HG03342 (cell line): Measurements from ENCODE around the gene UGGT2.

Experiments used
- ATAC-seq: cut with Tn5 transposase; IDR thresholded peaks from one replicate; pipeline ENCODE4 v1.9.1; 2021; ENCODE audit warnings: mild to moderate bottlenecking, moderate library complexity; ENCODE audit not compliant: unreplicated experiment

UGGT2 gene, protein sequence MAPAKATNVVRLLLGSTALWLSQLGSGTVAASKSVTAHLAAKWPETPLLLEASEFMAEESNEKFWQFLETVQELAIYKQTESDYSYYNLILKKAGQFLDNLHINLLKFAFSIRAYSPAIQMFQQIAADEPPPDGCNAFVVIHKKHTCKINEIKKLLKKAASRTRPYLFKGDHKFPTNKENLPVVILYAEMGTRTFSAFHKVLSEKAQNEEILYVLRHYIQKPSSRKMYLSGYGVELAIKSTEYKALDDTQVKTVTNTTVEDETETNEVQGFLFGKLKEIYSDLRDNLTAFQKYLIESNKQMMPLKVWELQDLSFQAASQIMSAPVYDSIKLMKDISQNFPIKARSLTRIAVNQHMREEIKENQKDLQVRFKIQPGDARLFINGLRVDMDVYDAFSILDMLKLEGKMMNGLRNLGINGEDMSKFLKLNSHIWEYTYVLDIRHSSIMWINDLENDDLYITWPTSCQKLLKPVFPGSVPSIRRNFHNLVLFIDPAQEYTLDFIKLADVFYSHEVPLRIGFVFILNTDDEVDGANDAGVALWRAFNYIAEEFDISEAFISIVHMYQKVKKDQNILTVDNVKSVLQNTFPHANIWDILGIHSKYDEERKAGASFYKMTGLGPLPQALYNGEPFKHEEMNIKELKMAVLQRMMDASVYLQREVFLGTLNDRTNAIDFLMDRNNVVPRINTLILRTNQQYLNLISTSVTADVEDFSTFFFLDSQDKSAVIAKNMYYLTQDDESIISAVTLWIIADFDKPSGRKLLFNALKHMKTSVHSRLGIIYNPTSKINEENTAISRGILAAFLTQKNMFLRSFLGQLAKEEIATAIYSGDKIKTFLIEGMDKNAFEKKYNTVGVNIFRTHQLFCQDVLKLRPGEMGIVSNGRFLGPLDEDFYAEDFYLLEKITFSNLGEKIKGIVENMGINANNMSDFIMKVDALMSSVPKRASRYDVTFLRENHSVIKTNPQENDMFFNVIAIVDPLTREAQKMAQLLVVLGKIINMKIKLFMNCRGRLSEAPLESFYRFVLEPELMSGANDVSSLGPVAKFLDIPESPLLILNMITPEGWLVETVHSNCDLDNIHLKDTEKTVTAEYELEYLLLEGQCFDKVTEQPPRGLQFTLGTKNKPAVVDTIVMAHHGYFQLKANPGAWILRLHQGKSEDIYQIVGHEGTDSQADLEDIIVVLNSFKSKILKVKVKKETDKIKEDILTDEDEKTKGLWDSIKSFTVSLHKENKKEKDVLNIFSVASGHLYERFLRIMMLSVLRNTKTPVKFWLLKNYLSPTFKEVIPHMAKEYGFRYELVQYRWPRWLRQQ (N-terminal part only)

DNA sequence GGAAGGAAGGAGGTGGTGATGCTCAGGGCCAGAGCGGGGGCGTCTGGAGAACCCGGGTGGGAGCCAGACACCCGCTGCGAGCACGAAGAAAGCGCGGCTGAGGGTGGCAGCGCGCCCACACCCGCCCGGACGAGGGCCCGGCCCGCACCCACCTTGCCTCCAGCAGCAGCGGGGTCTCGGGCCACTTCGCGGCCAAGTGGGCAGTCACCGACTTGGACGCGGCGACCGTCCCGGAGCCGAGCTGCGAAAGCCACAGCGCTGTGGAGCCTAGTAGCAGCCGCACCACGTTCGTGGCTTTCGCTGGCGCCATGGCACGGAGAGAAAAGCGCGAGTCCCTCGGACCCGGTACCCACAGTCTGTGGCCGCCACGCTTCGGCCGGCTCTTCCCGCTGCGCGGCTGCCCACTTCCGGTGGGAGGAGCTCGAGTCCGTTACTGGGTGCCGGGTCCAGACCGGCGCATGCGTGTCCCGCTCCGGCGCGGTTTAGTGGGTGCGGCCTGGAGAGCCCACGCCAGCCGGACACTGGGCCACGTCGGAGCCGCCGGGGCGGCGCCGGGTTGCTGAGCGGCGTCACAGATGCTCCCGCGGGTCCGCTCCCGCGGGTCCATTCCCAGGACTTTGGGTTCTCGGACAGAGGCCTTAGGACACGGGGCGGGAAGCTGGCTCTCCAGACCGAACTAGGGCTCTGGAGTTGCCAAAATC, at the start of gene UGGT2:
Gene UGGT2, minus strand, starts transcription at position 399 of the 701 bp plus-strand sequence. Its CDS starts 89 bp downstream, at position 310.
- ATAC-seq = peak; percentile 81

DNA sequence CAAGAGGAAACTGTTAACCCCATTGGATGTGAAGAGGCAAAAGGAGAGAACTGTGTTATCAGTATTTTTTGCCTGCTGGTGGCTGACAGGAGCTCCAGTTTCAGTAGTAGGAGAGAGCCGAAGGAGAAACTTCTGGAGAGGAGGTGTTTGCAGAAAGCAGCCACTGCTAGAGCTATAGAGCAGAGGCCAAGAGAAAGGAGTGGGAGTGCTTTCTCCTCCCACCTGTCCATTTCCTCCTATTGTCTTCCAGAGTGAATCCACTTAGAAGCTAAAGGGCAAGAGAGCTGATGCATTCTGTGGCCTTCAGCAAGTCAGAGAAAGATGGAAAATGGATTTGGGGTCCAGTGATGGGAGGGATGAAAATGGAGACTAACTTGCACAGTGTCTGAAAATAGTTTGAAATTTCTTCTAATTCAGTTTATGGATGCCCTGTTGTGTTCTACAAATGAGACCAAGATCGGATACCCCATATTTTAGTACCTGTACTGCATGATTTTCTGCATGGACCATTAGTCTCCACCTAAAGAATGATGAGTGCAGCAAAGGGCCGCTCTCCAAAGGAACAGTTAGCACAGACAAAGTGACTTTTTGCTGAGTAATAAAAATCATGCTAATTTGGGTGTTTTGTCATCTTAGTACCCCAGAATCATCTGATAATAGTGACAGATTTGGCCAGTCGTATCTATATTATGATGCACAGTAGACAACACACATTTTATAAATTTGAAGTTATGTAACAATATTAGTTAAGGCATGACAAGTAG, 47.4 kb upstream of the UGGT2 start:
- no peak for ATAC-seq

DNA sequence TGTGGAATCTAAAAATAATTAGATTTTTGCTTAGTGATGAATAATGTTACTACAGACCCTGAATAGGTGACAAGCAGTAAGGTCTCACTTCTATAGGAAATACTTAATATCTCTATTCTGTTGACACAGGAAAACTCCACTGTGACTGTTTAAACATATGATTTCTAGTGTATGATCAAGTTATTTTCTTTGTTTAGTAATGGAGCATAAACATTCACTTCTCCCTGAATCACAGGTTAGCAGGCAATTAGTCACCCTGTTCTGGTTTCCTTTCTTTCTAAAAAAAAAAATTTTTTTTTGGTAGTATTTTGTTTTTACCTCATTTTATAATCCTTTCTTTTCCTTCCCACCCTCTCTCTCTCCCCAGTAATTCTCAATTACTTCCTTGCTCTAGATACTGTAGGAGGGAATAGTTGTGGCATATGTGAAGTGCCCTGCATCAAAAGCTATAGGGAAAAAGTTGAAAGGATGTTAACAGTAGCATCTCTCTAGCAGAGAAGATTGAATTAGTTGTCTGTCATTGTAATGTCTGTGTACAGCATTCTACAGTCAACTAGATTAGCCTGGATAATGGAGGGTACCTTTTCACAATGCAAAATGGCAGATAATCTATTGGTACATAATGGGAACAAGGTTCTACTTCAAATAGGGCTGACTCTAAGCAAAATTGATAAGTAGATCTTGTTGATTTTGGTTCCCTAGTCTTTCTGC, 40.2 kb upstream of the UGGT2 start:
- ATAC-seq = no peak

DNA sequence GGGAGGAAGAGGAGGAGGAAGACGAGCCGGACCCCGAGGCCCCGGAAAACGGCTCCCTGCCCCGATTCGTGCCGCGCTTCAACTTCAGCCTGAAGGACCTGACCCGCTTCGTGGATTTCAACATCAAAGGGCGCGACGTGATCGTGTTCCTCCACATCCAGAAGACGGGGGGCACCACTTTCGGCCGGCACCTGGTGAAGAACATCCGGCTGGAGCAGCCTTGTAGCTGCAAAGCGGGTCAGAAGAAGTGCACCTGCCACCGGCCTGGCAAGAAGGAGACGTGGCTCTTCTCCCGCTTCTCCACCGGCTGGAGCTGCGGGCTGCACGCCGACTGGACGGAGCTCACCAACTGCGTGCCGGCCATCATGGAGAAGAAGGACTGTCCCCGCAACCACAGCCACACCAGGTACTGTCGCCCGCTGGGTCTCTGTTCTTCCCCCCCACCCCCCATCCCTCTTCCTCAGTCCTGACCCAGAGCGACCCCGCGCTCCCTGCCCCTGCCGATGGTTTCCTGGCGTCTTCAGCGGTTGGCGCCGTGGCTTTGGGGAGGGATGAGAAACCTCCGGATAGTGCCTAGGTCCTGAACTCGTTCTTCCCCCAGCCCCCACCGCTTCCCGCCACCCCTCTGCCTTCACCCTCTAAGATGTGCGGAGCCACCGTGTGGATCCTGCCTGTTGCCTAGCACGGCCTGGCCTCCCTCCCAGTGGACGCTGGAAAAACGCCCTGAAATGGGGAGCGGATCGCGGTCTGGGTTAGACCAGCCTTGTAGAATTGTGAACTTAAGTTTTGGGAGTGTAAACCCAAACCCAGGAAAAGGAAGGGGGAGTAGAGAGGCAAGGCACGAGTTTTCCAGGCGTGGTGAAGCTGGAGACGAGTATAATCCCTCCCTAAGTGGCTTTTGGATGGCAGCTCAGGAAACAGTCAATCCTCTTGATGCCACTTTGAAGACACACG, 38.2 kb upstream of the UGGT2 start:
- ATAC-seq = no peak

DNA sequence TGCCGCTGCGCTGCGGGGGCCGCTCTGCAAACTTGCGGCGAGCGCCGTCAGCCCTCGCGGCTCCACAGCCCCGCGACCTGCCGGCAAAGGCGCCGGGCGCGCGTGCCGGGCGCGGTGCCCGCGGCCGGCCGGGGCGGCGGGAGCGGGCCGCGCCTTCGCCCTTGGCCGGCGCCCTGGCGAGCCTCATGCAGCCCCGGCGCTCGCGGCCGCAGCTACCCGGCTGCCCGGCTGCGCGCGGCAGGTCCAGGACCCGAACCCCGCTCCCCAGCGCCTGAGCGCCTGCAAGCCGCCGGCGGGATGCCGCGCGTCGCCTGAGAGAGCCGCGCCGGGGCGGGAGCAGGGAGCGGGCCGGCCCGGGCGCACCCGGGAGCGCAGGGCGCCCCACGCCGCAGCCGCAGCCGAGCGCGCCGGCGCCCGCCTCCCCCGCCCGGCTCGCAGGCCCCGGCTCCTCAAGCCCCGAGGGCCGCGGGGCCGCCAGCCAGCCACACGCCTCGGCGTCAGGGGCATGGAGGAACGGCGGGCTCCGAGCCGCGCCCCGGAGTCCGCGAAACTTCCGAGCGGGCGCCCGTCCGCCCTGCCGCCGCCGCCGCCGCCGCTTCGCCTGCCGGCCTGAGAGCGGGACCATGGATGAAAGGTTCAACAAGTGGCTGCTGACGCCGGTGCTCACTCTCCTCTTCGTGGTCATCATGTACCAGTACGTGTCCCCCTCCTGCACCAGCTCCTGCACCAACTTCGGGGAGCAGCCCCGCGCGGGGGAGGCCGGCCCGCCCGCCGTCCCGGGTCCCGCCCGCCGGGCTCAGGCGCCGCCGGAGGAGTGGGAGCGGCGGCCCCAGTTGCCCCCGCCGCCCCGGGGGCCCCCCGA, 37.3 kb upstream of the UGGT2 start:
- ATAC-seq = no peak

DNA sequence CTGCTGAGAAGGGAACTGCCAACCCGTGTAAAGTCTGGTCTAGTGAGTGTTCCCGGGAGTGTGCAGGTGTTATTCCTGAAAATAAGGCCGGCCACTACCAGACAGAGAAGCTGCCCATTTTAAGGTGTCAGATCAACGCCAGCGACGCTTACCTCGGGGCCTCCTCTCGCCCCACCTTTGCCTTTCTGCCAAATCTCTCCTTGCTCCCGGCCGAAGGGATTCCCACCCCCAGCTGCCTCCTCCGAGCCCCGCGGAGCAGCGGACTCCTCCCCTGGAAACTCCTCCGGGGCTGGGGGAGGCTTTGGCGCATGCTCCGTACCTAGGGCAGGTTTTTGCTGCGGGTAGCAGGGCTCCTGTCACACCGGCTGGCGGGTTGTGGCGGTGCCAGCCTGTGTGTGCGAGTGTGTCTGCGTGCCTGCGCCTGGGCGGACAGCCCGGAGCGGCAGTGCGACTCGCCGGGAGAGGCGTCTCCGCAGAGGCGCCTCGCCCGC, 36.6 kb upstream of the UGGT2 start, which contains the start of gene HS6ST3:
Gene HS6ST3, plus strand, starts transcription at position 359 of the 491 bp plus-strand sequence.
- ATAC-seq = no peak

DNA sequence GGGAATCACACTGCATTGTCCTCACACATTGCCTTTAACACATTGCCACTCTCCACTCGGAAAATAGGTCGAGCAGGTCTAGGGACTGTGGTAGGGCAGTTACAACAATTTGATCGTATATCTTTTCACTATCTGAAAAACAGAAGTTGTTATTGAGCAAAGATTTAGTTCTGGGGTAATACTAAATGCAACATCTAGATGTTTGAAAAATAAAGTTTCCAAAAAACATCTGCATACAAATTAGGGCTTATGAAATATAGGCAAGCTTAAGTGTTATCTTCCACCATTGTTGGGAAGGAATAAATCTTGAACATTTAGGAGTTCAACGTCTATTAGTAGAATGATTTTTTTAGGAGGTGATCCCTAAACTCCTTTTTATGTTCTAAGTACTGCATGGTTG, 35.9 kb upstream of the UGGT2 start:
- ATAC-seq = no peak

DNA sequence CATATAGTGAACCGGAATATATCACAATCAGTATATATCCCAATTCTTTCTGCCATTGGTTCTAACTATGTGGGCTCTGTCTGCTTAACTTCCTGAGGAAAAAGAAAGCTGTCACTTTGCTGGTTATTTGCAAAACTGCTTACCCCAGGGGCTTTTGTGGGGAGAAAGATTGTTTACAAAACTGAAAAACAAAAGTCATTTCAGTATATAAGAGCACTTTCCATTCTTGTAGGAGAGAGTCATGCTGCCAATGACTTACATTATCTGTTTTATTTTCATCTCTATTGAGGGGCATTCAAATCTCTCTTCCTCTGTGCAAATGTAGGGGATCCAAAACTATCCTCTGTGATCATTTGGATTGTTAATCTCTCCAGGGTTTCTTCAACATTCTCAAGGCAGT, 33.5 kb upstream of the UGGT2 start:
- ATAC-seq = no peak

DNA sequence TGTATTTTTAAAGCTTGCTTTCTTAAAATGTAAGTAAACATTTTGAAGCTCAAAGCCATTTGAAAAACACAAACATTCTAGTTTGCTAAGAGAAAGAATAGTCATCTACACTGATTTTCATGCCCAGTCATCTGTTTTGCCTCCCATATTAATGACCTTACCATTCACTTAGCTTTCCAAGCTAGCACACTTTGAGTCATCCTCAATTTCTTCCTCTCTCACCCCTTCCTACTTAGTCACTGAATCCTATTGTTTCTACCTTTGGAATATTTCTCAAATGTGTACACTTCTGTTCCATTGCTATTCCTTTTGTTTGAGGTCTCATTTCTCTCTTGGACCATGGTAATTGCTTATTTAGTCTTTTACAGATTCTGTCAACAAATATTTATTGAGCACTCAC, 29.4 kb upstream of the UGGT2 start:
- ATAC-seq = no peak

DNA sequence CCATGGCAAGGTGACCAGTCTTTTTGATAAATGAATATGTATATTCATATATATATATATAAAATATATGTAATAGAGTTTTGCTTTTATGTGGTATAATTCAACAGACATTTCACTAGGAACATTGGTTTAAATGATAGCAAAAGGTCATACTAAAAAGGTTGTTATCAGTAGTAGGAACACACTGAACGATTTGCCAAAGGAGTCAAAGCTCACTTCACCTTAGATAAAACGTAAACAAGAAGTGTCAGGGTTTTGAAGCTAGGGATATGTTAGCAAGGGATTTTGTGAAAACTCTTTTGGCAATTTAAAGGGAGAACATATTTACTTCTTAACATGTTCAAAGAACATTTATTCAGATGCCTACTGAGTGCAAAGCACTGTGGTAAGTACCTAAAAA, 28.7 kb upstream of the UGGT2 start:
- ATAC-seq = no peak

DNA sequence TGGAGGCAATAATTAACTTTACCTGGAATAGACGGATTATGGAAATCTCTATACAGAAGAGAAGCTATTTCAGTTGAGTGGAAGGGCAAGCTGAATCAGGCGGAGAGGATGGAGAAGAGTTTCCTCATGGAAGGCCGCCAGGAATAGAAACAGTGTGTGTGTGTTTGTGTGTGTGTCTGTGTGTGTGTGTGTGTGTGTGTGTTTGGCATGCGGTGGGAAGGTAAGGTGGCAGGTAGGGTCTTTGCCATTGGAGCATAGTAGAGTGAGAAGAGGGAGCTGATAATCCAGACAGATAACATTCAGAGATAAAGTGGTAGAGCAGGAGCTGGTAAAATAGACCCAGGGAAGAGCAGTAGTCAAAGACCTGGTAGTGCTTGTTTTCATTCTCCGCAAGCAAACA, 27.5 kb upstream of the UGGT2 start:
- ATAC-seq = no peak

DNA sequence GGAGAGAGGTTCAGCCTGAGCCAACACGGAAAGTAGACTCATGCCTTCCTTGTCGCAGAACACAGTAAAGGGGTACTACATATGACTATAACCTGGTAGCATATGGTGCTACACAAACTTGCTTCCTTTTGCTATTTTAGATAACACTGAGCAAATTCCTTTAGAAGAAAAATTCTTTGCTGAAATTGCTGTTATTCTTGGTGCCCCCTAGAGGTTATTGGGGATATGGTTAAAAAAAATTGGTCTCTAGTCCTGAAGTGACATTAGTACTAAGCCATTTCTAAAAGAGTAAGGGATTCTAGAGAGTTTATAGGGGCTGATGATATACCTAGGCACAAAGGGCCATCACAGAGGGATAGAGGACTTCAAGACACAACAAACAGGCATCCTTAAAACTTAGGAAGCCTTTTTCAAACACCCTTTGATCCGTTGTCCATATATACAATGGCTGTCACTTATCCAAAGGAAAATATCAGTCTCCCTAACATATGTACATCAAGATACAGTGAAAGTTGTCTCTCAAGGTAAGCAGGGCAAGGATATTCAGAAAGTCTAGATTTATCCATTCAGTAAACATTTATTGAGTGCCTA, 22.8 kb upstream of the UGGT2 start:
- ATAC-seq = no peak

DNA sequence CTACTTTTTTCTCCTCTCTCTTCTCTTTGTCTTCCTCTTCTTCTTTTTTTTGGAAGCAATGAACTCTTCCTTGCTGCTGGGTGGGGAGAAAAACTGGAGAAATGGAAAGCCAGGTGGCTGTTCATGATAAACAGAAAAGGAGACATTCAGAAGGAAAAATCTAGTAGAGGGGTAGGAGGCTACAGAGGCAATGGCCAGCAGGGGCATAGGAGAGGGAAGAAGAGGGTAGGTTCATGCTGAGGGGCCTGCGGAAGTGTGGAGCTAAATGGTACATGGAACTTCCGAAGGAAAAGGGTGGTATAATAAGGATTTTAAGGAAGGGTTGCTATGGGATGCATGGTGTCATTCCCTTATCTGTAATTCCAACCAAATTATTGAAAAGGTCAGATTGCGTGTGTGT, 19.2 kb upstream of the UGGT2 start:
- ATAC-seq = no peak

DNA sequence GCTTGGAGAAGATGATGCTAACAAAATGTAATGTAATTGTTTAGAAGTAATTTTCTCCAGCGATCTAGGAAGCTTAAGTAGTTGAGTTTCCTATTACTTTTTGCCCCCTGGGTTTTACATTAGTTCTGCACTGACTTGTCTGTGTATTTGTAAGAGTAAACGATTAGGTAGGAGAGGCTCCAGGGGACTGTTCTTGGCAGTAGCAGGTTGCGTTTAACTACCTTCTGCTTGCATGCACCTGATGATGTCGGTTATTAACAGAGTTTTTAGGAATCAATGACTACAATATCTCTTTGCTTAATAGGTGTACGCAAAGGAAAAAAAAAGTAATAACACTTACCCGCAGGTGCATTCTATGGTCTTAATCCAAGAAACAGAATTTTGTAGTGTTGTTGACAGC, 18.3 kb upstream of the UGGT2 start:
- ATAC-seq = no peak

DNA sequence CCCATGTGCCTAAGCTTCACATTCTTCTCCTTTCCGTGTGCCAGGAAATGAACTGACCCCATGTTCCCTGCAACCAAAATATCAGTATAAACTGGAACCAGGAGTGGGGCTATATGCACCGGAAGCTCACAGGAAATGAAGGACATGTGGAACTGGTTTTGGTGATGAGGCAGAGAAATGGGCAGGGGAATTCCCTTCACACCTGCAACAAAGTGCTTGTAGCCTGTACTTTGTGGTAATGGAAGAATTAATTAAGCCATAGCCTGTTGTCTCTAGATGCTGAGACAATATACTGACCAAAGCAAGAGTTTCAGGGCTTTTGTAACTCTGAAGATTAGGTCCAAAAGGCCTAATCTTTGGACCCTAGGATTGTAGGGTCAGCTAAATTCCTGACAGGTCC, 15.5 kb upstream of the UGGT2 start:
- ATAC-seq = no peak

DNA sequence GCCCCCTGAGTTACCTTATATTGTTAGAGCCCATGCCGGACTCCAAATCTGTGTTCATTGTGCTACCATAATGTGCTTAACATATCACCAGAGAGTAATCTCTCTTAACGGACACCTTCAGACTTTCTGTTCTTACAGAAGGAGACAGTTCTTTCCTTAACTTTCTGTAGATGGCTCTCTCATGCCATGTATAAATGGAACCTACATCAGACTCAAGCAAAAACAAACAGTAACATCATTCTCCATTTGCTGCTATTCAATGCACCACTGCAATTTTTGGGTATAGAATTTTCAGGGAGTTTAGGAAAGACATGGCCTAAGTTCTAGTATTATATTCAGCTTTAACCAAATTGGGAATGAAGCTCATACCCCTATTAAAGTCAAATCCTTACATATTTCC, 12.6 kb upstream of the UGGT2 start:
- ATAC-seq = no peak

DNA sequence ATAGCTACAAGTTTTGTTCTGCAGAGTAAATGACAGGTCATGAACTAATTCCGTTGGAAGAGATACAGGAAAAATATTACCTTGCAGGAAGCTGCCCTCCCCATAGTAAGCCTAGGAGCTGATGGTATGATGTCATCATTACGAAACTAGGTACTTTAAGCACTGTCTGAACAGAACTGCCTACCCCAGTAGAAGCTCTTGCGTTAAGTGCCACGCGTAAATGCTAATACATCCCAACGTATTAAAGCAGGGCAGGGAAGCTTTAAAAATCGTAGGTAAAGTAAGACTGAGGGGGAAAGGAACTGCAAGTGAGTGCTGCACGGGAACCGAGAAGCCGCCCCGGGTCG, 572 bp downstream of the UGGT2 start:
- peak; percentile 54 for ATAC-seq
